PC-3 (cell line): ENCODE data around the gene NTRK2. TPM values are rescaled to one million over a fixed set of nuclear protein-coding genes. Genes with fewer than 3 reads are reported as not detected.
A peak's percentile ranks its signal among the peaks of the same experiment; 100 is the strongest.

ENCODE experiments used
- ATAC-seq: fragments of 200-7000 bp; cut with Tn5 transposase; 2 replicates; pipeline ENCODE4 v1.9.1; 2020; ENCODE audit warnings: mild to moderate bottlenecking, moderate library complexity
- BruUV-seq: library from RNA; stranded (reverse); fragments of 400-500 nt; replicated peaks from 2 replicates; lab custom pipeline; 2021; lab: Mats Ljungman, UMichigan
- CTCF ChIA-PET: fragments of 300-600 bp; sonication (Branson Sonifier 250); formaldehyde crosslinking; loops from one replicate; lab custom pipeline; 2022; ENCODE audit warnings: antibody characterized with exemption; lab: Charles Lee
- POLR2A ChIA-PET: fragments of 300-600 bp; sonication (Branson Sonifier 250); formaldehyde crosslinking; loops from one replicate; lab custom pipeline; 2022; ENCODE audit warnings: antibody characterized with exemption; ENCODE audit not compliant: unreplicated experiment; lab: Charles Lee
- DNase-seq: peaks from one replicate; pipeline ENCODE4 v3.0.0-alpha.2; 2015
- H2AFZ ChIP-seq: fragments of 300-600 bp; sonication (generic); 2 replicates; pipeline ENCODE4 v1.6.0; 2016; ENCODE audit warnings: antibody characterized with exemption, low read length
- H3F3A ChIP-seq: fragments of 300-600 bp; sonication (generic); one replicate; pipeline ENCODE4 v1.6.0; 2017; ENCODE audit warnings: antibody characterized with exemption, low read length, control low read depth, mild to moderate bottlenecking; ENCODE audit not compliant: unreplicated experiment
- H3K27ac ChIP-seq: fragments of 300-600 bp; sonication (generic); 2 replicates; pipeline ENCODE4 v1.5.1; 2016; ENCODE audit warnings: mild to moderate bottlenecking, low read length
- H3K27me3 ChIP-seq: fragments of 300-600 bp; sonication (generic); 2 replicates; pipeline ENCODE4 v1.6.1; 2016; ENCODE audit warnings: low read length, mixed read lengths
- H3K36me3 ChIP-seq: fragments of 300-600 bp; sonication (generic); 2 replicates; pipeline ENCODE4 v1.6.1; 2016; ENCODE audit warnings: low read depth, mixed run types, low read length, mixed read lengths
- H3K4me1 ChIP-seq: fragments of 300-600 bp; sonication (generic); 2 replicates; pipeline ENCODE4 v1.5.1; 2016; ENCODE audit warnings: low read length; ENCODE audit not compliant: insufficient read depth
- H3K4me2 ChIP-seq: fragments of 300-600 bp; sonication (generic); 2 replicates; pipeline ENCODE4 v1.6.0; 2016; ENCODE audit warnings: low read length
- H3K4me3 ChIP-seq: fragments of 300-600 bp; sonication (generic); 2 replicates; pipeline ENCODE4 v1.5.1; 2016; ENCODE audit warnings: mild to moderate bottlenecking, low read length, mixed read lengths
- H3K79me2 ChIP-seq: fragments of 300-600 bp; sonication (generic); 2 replicates; pipeline ENCODE4 v1.6.1; 2017; ENCODE audit warnings: low read length, mixed read lengths
- H3K9ac ChIP-seq: fragments of 300-600 bp; sonication (generic); 2 replicates; pipeline ENCODE4 v1.6.0; 2016; ENCODE audit warnings: mild to moderate bottlenecking, low read length
- H3K9me2 ChIP-seq: fragments of 300-600 bp; sonication (generic); replicated peaks from 2 replicates; pipeline ENCODE4 v1.6.1; 2016; ENCODE audit warnings: mixed run types, low read length, mixed read lengths
- H3K9me3 ChIP-seq: fragments of 300-600 bp; sonication (generic); 2 replicates; pipeline ENCODE4 v1.6.1; 2016; ENCODE audit warnings: low read length, mixed read lengths
- H4K20me1 ChIP-seq: fragments of 300-600 bp; sonication (generic); 2 replicates; pipeline ENCODE4 v1.6.1; 2016; ENCODE audit warnings: low read length, mixed read lengths
- CTCF ChIP-seq: fragments of 300-600 bp; sonication (generic); conservative IDR thresholded peaks from 2 replicates; pipeline ENCODE4 v1.5.1; 2017; ENCODE audit warnings: antibody characterized with exemption, low read depth, mild to moderate bottlenecking, low read length
- EZH2 ChIP-seq: fragments of 300-600 bp; sonication (generic); IDR thresholded peaks from one replicate; pipeline ENCODE4 v1.6.1; 2017; ENCODE audit warnings: antibody characterized with exemption, mild to moderate bottlenecking, low read length; ENCODE audit not compliant: unreplicated experiment
- EZH2phosphoT487 ChIP-seq: fragments of 300-600 bp; sonication (generic); IDR thresholded peaks from 2 replicates; pipeline ENCODE4 v1.6.1; 2018; ENCODE audit warnings: mild to moderate bottlenecking, antibody characterized with exemption, low read length, borderline replicate concordance
- intact Hi-C: fragments of 100-400 bp; cut with micrococcal nuclease; formaldehyde crosslinking; loops from 2 replicates; pipeline ENCODE4 v1.9.0; 2023
- total RNA-seq: library from RNA; depleted of rRNA; stranded (reverse); fragments of >200 nt; gene quantifications from 2 replicates; pipeline ENCODE4 v1.2.3, GENCODE V29; 2014

Gene NTRK2
- total RNA-seq, 1 experiment from 2014 or later = not detected

GRCh38 chr9:84711398-84711777 is 41.9 kb downstream of the NTRK2 start:
- TF ChIP-seq CTCF (no peak), EZH2 (no peak), EZH2phosphoT487 (no peak)
- no TSS peak for BruUV-seq
- POLR2A ChIA-PET = no interaction called here
- Histone ChIP-seq H3K79me2 (no peaks in the 10 kb centered on the region), H3K9ac (no peak overlapping the region), H4K20me1 (no peaks in the 10 kb centered on the region), H3K4me3 (no peak overlapping the region), H3K4me2 (peak overlapping the region; percentile 62), H2AFZ (no peak overlapping the region), H3F3A (no peaks in the 10 kb centered on the region), H3K9me3 (no peaks in the 10 kb centered on the region), H3K36me3 (no peaks in the 10 kb centered on the region), H3K27ac (peak overlapping the region; percentile 55), H3K27me3 (no peaks in the 10 kb centered on the region), H3K9me2 (no peaks in the 10 kb centered on the region), H3K4me1 (peaks cover 19% of the 10 kb centered on the region)
- CTCF ChIA-PET = no interaction called here
- intact Hi-C loops = no loop called here
- ATAC-seq (no peak), DNase-seq (peak; percentile 59)

GRCh38 chr9:84711936-84712335 is 42.4 kb downstream of the NTRK2 start:
- Histone ChIP-seq H3K27ac (peak overlapping the region; percentile 55), H3K4me2 (peak overlapping the region; percentile 62), H3F3A (no peaks in the 10 kb centered on the region), H3K4me1 (peaks cover 19% of the 10 kb centered on the region), H3K9me2 (no peaks in the 10 kb centered on the region), H3K36me3 (no peaks in the 10 kb centered on the region), H3K79me2 (no peaks in the 10 kb centered on the region), H3K9me3 (no peaks in the 10 kb centered on the region), H4K20me1 (no peaks in the 10 kb centered on the region), H3K9ac (no peak overlapping the region), H2AFZ (peak overlapping the region; percentile 42; the same call in 1 of the 2 replicates), H3K4me3 (no peak overlapping the region; the same call in 1 of the 2 replicates), H3K27me3 (no peaks in the 10 kb centered on the region)
- no peak for TF ChIP-seq EZH2phosphoT487
- no peak for TF ChIP-seq CTCF
- no peak for TF ChIP-seq EZH2
- ChIA-PET POLR2A (no interaction called here), CTCF (no interaction called here)
- DNase-seq (peak; percentile 85), ATAC-seq (no peak)
- intact Hi-C loops = no loop called here
- BruUV-seq = no TSS peak

GRCh38 chr9:84716217-84716616 is 46.7 kb downstream of the NTRK2 start:
- CTCF ChIA-PET = no interaction called here

More at GRCh38 chr9:84716217-84716616, 46.7 kb downstream of the NTRK2 start:
- no peaks in the 10 kb centered on the region for H3K9me3 ChIP-seq
- no peaks in the 10 kb centered on the region for H3K79me2 ChIP-seq
- H3K9ac ChIP-seq = no peak overlapping the region
- DNase-seq (no peak), ATAC-seq (no peak)
- H2AFZ ChIP-seq = no peak overlapping the region
- no TSS peak for BruUV-seq
- H3K4me3 ChIP-seq = no peak overlapping the region
- H3K27me3 ChIP-seq = no peaks in the 10 kb centered on the region
- no peaks in the 10 kb centered on the region for H3F3A ChIP-seq
- H3K36me3 ChIP-seq = no peaks in the 10 kb centered on the region
- H4K20me1 ChIP-seq = no peaks in the 10 kb centered on the region
- H3K9me2 ChIP-seq = no peaks in the 10 kb centered on the region
- no peak overlapping the region for H3K4me2 ChIP-seq
- H3K27ac ChIP-seq = no peak overlapping the region
- POLR2A ChIA-PET = no interaction called here
- no peak for TF ChIP-seq EZH2
- TF ChIP-seq EZH2phosphoT487 = no peak
- no peak for TF ChIP-seq CTCF
- H3K4me1 ChIP-seq = peaks cover 16% of the 10 kb centered on the region
- intact Hi-C loops = no loop called here
